HepG2 (cell line): ENCODE results near the gene TRAF3. TPM values are rescaled to one million over a fixed set of nuclear protein-coding genes. Genes with fewer than 3 reads are reported as not detected.

Experiments
- HMG20B ChIP-seq: conservative IDR thresholded peaks from 2 replicates; pipeline ENCODE4 v1.6.1; 2016; ENCODE audit warnings: missing genetic modification reagents, missing compliant biosample characterization
- JUNB ChIP-seq: sonication (generic); formaldehyde crosslinking; IDR thresholded peaks from 2 replicates; pipeline ENCODE4 v1.8.0; 2022; ENCODE audit warnings: missing genetic modification reagents, mild to moderate bottlenecking, borderline replicate concordance
- KDM6A ChIP-seq: IDR thresholded peaks from 2 replicates; pipeline ENCODE4 v1.6.1; 2016; ENCODE audit warnings: low read depth
- MXD1 ChIP-seq: sonication (generic); formaldehyde crosslinking; IDR thresholded peaks from 2 replicates; pipeline ENCODE4 v1.4.0; 2020; ENCODE audit warnings: mild to moderate bottlenecking, missing genetic modification reagents
- NR3C1 ChIP-seq: sonication (generic); formaldehyde crosslinking; IDR thresholded peaks from 2 replicates; pipeline ENCODE4 v1.4.0; 2020; ENCODE audit warnings: missing genetic modification reagents
- PRDM15 ChIP-seq: sonication (generic); formaldehyde crosslinking; IDR thresholded peaks from 2 replicates; pipeline ENCODE4 v1.4.0; 2020; ENCODE audit warnings: missing genetic modification reagents
- RAD51 ChIP-seq: fragments of 450-650 bp; IDR thresholded peaks from 2 replicates; pipeline ENCODE4 v1.6.1; 2016; ENCODE audit warnings: borderline replicate concordance
- RARG ChIP-seq: sonication (generic); formaldehyde crosslinking; IDR thresholded peaks from 2 replicates; pipeline ENCODE4 v1.4.0; 2020; ENCODE audit warnings: low read depth, mild to moderate bottlenecking, missing genetic modification reagents
- REXO4 ChIP-seq: sonication (generic); formaldehyde crosslinking; IDR thresholded peaks from 2 replicates; pipeline ENCODE4 v1.8.0; 2022; ENCODE audit warnings: missing genetic modification reagents, mild to moderate bottlenecking, borderline replicate concordance
- RORA ChIP-seq: sonication (generic); formaldehyde crosslinking; IDR thresholded peaks from 2 replicates; pipeline ENCODE4 v1.5.0; 2020; ENCODE audit warnings: mild to moderate bottlenecking, missing genetic modification reagents, moderate library complexity
- ZNF574 ChIP-seq: sonication (generic); formaldehyde crosslinking; IDR thresholded peaks from 2 replicates; pipeline ENCODE4 v1.4.0; 2020; ENCODE audit warnings: missing genetic modification reagents
- ZNF704 ChIP-seq: sonication (generic); formaldehyde crosslinking; IDR thresholded peaks from 2 replicates; pipeline ENCODE4 v1.8.1; 2023; ENCODE audit warnings: mild to moderate bottlenecking, inconsistent platforms, moderate library complexity, missing genetic modification reagents, borderline replicate concordance
- ZSCAN31 ChIP-seq: sonication (generic); formaldehyde crosslinking; IDR thresholded peaks from 2 replicates; pipeline ENCODE4 v1.5.0; 2020; ENCODE audit warnings: low read depth, mild to moderate bottlenecking, missing genetic modification reagents
- polyA plus RNA-seq, 8 experiments: library from polyadenylated mRNA; depleted of rRNA in 3 of 8; stranded (reverse) in 7 of 8; unstranded in 1 of 8; fragments of >200 nt; fragmentation: Illumina TruSeq in 4 of 8; extraction: Trizol in 4 of 8; gene quantifications; 2 replicates each; pipeline versions ENCODE4 v1.2.1 to v1.2.3, GENCODE V29; 2011 to 2016; ENCODE audit warnings: low read depth in 4 of 8, missing spikeins in 1 of 8, mixed read lengths in 1 of 8; ENCODE audit not compliant: insufficient read depth in 1 of 8
- total RNA-seq, 5 experiments: library from RNA; depleted of rRNA; stranded (reverse); fragments of >200 nt; fragmentation: Illumina TruSeq; extraction: Trizol; gene quantifications; 2 replicates each; pipeline ENCODE4 v1.2.3, GENCODE V29; 2016; ENCODE audit warnings: low read depth in 1 of 5
- TF ChIP-seq, protein P1 (sequence below): IDR thresholded peaks from 2 replicates; pipeline ENCODE4 v1.6.1; 2012; ENCODE audit warnings: inconsistent platforms
- TF ChIP-seq, protein P2 (sequence below): sonication (generic); formaldehyde crosslinking; IDR thresholded peaks from 2 replicates; pipeline ENCODE4 v1.9.0; 2021; ENCODE audit warnings: missing genetic modification reagents, borderline replicate concordance

Gene TRAF3
- total and polyA plus RNA-seq, 2 of the 13 experiments (the other 11 are each of a cell fraction or from before 2014, with no cell fraction given) = 6.9 to 12.2 TPM

DNA sequence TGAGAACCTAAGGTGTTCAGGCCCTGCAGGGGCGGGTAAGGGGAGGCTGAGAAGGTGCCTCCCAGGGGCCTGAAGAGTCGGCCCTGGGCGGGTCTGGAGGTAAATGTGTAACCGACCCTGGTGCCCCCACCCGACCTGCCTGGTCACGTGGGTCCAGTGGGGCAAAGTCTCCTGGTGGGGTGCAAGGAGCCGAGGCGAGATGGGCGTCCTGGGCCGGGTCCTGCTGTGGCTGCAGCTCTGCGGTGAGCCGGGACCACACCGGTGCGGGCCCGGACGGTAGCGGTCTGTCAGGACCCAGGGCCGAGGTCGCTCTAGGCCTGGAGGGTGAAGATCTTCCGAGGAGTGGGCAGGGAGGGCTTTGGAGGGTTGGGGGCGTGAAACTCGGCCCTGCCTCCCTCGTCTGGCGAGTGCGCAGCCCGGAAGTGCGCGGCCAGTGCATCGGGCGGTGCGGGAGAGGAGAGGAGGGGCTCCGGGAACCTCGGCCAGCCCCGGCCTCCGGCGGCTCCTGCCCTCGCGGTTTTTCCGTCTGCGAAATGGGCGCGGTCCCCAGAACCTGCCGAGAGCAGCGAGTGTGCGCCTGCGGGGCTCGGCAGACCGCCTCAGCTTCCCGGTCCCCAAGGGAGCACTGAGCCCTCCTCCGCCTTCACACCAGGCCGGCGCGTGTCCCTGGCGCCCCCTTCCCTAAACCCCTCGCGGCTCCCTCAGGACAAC lies 145.4 kb downstream of the TRAF3 start, which contains the start of gene AMN (continued):
- no peak; the same call in 1 of the 2 replicates for TF ChIP-seq ZNF704 (CRISPR knock-in tag)
- TF ChIP-seq PRDM15 (CRISPR knock-in tag) = no peak
- peak; percentile 84 for TF ChIP-seq RAD51
- TF ChIP-seq RARG (CRISPR knock-in tag) = no peak
- TF ChIP-seq ZSCAN31 = peak; percentile 81
- TF ChIP-seq REXO4 (CRISPR knock-in tag) = no peak
- peak; percentile 81 for TF ChIP-seq ZNF574 (CRISPR knock-in tag)
- no peak for TF ChIP-seq JUNB
- TF ChIP-seq HMG20B = 0 out of 2 replicates have a peak, but pooled peaks have one; percentile 25
- TF ChIP-seq NR3C1 (CRISPR knock-in tag) = no peak
- TF ChIP-seq MXD1 = peak; percentile 82
- TF ChIP-seq RORA (CRISPR knock-in tag) = no peak
- TF ChIP-seq, protein P1, sequence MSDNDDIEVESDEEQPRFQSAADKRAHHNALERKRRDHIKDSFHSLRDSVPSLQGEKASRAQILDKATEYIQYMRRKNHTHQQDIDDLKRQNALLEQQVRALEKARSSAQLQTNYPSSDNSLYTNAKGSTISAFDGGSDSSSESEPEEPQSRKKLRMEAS = peak; percentile 71
- TF ChIP-seq KDM6A (CRISPR knock-in tag) = peak; percentile 60
- TF ChIP-seq, protein P2, sequence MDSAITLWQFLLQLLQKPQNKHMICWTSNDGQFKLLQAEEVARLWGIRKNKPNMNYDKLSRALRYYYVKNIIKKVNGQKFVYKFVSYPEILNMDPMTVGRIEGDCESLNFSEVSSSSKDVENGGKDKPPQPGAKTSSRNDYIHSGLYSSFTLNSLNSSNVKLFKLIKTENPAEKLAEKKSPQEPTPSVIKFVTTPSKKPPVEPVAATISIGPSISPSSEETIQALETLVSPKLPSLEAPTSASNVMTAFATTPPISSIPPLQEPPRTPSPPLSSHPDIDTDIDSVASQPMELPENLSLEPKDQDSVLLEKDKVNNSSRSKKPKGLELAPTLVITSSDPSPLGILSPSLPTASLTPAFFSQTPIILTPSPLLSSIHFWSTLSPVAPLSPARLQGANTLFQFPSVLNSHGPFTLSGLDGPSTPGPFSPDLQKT = peak; percentile 65; the same call in 1 of the 2 replicates
